Osteocyte (in vitro differentiated cells): ENCODE measurements around the gene ABL2. TPM values are rescaled to one million over a fixed set of nuclear protein-coding genes. Genes with fewer than 3 reads are reported as not detected.
A peak's percentile ranks its signal among the peaks of the same experiment; 100 is the strongest.

ENCODE experiments used
- DNase-seq: peaks from one replicate; pipeline ENCODE4 v3.0.0; 2021; ENCODE audit warnings: mixed read lengths; ENCODE audit not compliant: unreplicated experiment; ENCODE audit errors: extremely low spot score
- H3K27ac Mint-ChIP-seq: one replicate; pipeline ENCODE4 v1.8.0; 2021; ENCODE audit warnings: mild to moderate bottlenecking, mixed read lengths; ENCODE audit not compliant: unreplicated experiment
- H3K27me3 Mint-ChIP-seq: one replicate; pipeline ENCODE4 v1.8.0; 2021; ENCODE audit warnings: mixed read lengths; ENCODE audit not compliant: unreplicated experiment
- H3K36me3 Mint-ChIP-seq: one replicate; pipeline ENCODE4 v1.8.0; 2021; ENCODE audit warnings: mixed read lengths; ENCODE audit not compliant: unreplicated experiment
- H3K4me1 Mint-ChIP-seq: one replicate; pipeline ENCODE4 v1.8.0; 2021; ENCODE audit warnings: mixed read lengths; ENCODE audit not compliant: unreplicated experiment
- H3K4me3 Mint-ChIP-seq: one replicate; pipeline ENCODE4 v1.8.0; 2021; ENCODE audit warnings: mild to moderate bottlenecking, moderate library complexity, mixed read lengths; ENCODE audit not compliant: unreplicated experiment
- H3K9me3 Mint-ChIP-seq: one replicate; pipeline ENCODE4 v1.8.0; 2021; ENCODE audit warnings: mixed read lengths; ENCODE audit not compliant: unreplicated experiment
- CTCF ChIP-seq: fragments of 200-600 bp; sonication (generic); IDR thresholded peaks from 2 replicates; pipeline ENCODE4 v1.5.0; 2021; ENCODE audit warnings: antibody characterized with exemption, mild to moderate bottlenecking, moderate library complexity
- total RNA-seq: library from RNA; stranded (reverse); gene quantifications from 2 replicates; pipeline ENCODE4 v1.2.1, GENCODE V29; 2021

Gene ABL2
- total RNA-seq, 1 donor from 2014 or later: 36.3 TPM

DNA sequence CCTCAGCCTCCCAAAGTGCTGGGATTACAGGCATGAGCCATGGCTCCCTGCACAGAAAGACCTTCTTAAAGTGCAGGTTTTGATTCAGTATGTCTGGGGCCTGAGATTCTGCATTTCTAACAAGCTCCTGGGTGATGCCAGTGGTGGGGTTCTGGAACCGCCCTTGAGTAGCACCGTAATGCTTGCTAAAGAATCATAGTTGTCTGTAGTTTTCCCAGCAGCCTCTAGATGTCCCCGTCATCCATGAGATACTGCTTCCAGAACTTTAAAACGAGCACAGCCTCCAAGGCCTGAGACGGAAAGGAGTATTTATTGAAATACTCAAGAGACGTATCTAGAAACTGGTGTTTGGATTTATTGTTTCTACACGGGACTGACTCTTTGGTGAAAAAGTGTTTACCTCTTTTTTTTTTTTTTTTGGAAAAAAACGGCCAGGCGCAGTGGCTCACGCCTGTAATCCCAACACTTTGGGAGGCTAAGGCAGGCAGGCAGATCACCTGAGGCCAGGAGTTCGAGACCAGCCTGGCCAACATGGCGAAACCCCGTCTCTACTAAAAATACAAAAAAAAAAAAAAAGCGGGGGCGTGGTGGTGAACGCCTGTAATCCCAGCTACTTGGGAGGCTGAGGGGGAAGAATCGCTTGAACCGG lies 150.2 kb downstream of the ABL2 start:
- H3K4me3 Mint-ChIP-seq: no peak overlapping the region
- H3K36me3 Mint-ChIP-seq: peaks cover 1% of the 10 kb centered on the region
- no peaks in the 10 kb centered on the region for H3K9me3 Mint-ChIP-seq
- DNase-seq: no peak
- TF ChIP-seq CTCF: peak; percentile 76
- H3K27me3 Mint-ChIP-seq: no peaks in the 10 kb centered on the region
- peaks cover 24% of the 10 kb centered on the region for H3K4me1 Mint-ChIP-seq
- H3K27ac Mint-ChIP-seq: peak overlapping the region; percentile 69

GRCh38 chr1:179077396-179077795 lies 152.1 kb downstream of the ABL2 start:
- peaks cover 3% of the 10 kb centered on the region for H3K36me3 Mint-ChIP-seq

DNA sequence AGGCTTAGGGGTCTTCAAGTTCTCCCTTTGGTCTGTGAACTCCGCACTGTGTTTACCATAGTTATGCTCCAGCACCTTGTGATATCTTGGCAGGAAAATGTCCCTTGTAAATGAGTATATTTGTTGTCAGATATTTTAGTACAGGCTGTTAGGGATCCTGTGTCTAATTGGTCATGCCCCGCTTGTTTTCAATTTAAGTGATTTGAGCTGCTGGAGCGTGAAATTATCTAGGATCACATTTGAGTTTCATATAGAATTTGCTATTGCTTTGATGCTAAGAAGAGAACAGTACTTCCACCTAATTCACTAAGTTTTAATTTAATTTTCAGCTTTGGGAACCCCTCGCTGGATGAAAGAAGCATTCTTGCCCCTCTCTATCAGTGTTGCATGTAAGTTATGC lies 163.0 kb downstream of the ABL2 start:
- Mint-ChIP-seq H3K27me3 (no peaks in the 10 kb centered on the region), H3K27ac (no peak overlapping the region), H3K36me3 (peaks cover 22% of the 10 kb centered on the region), H3K4me1 (no peaks in the 10 kb centered on the region), H3K9me3 (no peaks in the 10 kb centered on the region), H3K4me3 (no peak overlapping the region)
- no peak for DNase-seq
- TF ChIP-seq CTCF: no peak

More at GRCh38 chr1:179077396-179077795, 152.1 kb downstream of the ABL2 start:
- TF ChIP-seq CTCF: no peak
- Mint-ChIP-seq H3K4me3 (no peak overlapping the region), H3K27ac (no peak overlapping the region), H3K4me1 (peaks cover 15% of the 10 kb centered on the region), H3K9me3 (no peaks in the 10 kb centered on the region), H3K27me3 (no peaks in the 10 kb centered on the region)
- DNase-seq: no peak

GRCh38 chr1:179061360-179062282 lies 167.9 kb downstream of the ABL2 start:
- no peak for DNase-seq
- Mint-ChIP-seq H3K9me3 (peaks cover 3% of the 10 kb centered on the region), H3K4me1 (peaks cover 14% of the 10 kb centered on the region), H3K27me3 (no peaks in the 10 kb centered on the region), H3K27ac (peak overlapping the region; percentile 23), H3K4me3 (no peak overlapping the region), H3K36me3 (peaks cover 27% of the 10 kb centered on the region)
- TF ChIP-seq CTCF: no peak
